Neural cell (in vitro differentiated cells): ENCODE measurements around the gene DNAJC18. TPM values are rescaled to one million over a fixed set of nuclear protein-coding genes. Genes with fewer than 3 reads are reported as not detected.

Source experiments
- H2AFZ ChIP-seq: fragments of 200-600, 300-800 bp; sonication (generic), shearing (Covaris generic); 2 replicates; pipeline ENCODE4 v1.6.0; 2014; ENCODE audit warnings: low read depth, mild to moderate bottlenecking, antibody characterized with exemption, low read length, moderate library complexity
- H3F3A ChIP-seq: fragments of 200-600 bp; shearing (Covaris generic); 2 replicates; pipeline ENCODE4 v1.6.1; 2016; ENCODE audit warnings: mild to moderate bottlenecking, moderate library complexity, mixed read lengths, antibody characterized with exemption, low read length; ENCODE audit not compliant: insufficient read depth, poor library complexity, severe bottlenecking
- H3K27ac ChIP-seq: fragments of 200-600, 300-800 bp; sonication (generic), shearing (Covaris generic); 2 replicates; pipeline ENCODE4 v1.5.1; 2014; ENCODE audit warnings: mild to moderate bottlenecking, low read length, moderate library complexity
- H3K27me3 ChIP-seq: fragments of 300-800, 200-600 bp; sonication (generic), shearing (Covaris generic); 2 replicates; pipeline ENCODE4 v1.6.0; 2014; ENCODE audit warnings: mild to moderate bottlenecking, low read depth, low read length, moderate library complexity; ENCODE audit not compliant: insufficient read depth
- H3K36me3 ChIP-seq: fragments of 300-800, 200-600 bp; sonication (generic), shearing (Covaris generic); 2 replicates; pipeline ENCODE4 v1.5.1; 2014; ENCODE audit warnings: mild to moderate bottlenecking, antibody characterized with exemption, low read length, moderate library complexity; ENCODE audit not compliant: insufficient read depth
- H3K4me2 ChIP-seq: fragments of 300-800, 200-600 bp; sonication (generic), shearing (Covaris generic); 2 replicates; pipeline ENCODE4 v1.6.0; 2014; ENCODE audit warnings: mild to moderate bottlenecking, low read length
- H3K4me3 ChIP-seq: fragments of 300-800, 200-600 bp; sonication (generic), shearing (Covaris generic); 2 replicates; pipeline ENCODE4 v1.5.1; 2014; ENCODE audit warnings: mild to moderate bottlenecking, low read length, moderate library complexity
- H3K79me2 ChIP-seq: fragments of 200-600 bp; shearing (Covaris generic); replicated peaks from 2 replicates; pipeline ENCODE4 v1.6.0; 2014; ENCODE audit warnings: mild to moderate bottlenecking, low read length, moderate library complexity; ENCODE audit not compliant: insufficient read depth
- H3K9ac ChIP-seq: fragments of 300-800, 200-600 bp; sonication (generic), shearing (Covaris generic); 2 replicates; pipeline ENCODE4 v1.6.1; 2016; ENCODE audit warnings: mild to moderate bottlenecking, low read length, mixed read lengths
- H3K9me2 ChIP-seq: fragments of 200-600 bp; shearing (Covaris generic); 2 replicates; pipeline ENCODE4 v1.6.1; 2016; ENCODE audit warnings: mild to moderate bottlenecking, low read length, mixed read lengths; ENCODE audit not compliant: insufficient read depth
- H3K9me3 ChIP-seq: fragments of 200-600, 300-800 bp; sonication (generic), shearing (Covaris generic); 2 replicates; pipeline ENCODE4 v1.6.1; 2016; ENCODE audit warnings: mild to moderate bottlenecking, mixed run types, low read length, moderate library complexity, mixed read lengths
- H4K20me1 ChIP-seq: fragments of 200-600 bp; shearing (Covaris generic); 2 replicates; pipeline ENCODE4 v1.6.1; 2016; ENCODE audit warnings: mild to moderate bottlenecking, mixed run types; ENCODE audit not compliant: insufficient read depth
- EP300 ChIP-seq: fragments of 450-650 bp; conservative IDR thresholded peaks from 2 replicates; pipeline ENCODE4 v1.6.1; 2014; ENCODE audit warnings: antibody characterized with exemption, mild to moderate bottlenecking, moderate library complexity; ENCODE audit not compliant: poor library complexity, severe bottlenecking
- EZH2 ChIP-seq: fragments of 200-600, 300-800 bp; shearing (Covaris generic), sonication (generic); IDR thresholded peaks from 2 replicates; pipeline ENCODE4 v1.6.1; 2014; ENCODE audit warnings: antibody characterized with exemption, low read length, borderline replicate concordance, mild to moderate bottlenecking; ENCODE audit not compliant: insufficient read depth, poor library complexity, severe bottlenecking
- MXI1 ChIP-seq: fragments of 450-650 bp; conservative IDR thresholded peaks from 2 replicates; pipeline ENCODE4 v1.6.1; 2014; ENCODE audit warnings: antibody characterized with exemption, mild to moderate bottlenecking; ENCODE audit not compliant: poor library complexity, severe bottlenecking
- POLR2AphosphoS5 ChIP-seq: IDR thresholded peaks from 2 replicates; pipeline ENCODE4 v1.6.1; 2012
- RAD21 ChIP-seq: fragments of 450-650 bp; conservative IDR thresholded peaks from 2 replicates; pipeline ENCODE4 v1.6.1; 2014; ENCODE audit warnings: antibody characterized with exemption, mild to moderate bottlenecking, moderate library complexity
- REST ChIP-seq: IDR thresholded peaks from 2 replicates; pipeline ENCODE4 v1.6.1; 2012; ENCODE audit warnings: borderline replicate concordance
- SMC3 ChIP-seq: fragments of 450-650 bp; conservative IDR thresholded peaks from 2 replicates; pipeline ENCODE4 v1.6.1; 2014; ENCODE audit warnings: antibody characterized with exemption, mild to moderate bottlenecking, moderate library complexity; ENCODE audit not compliant: poor library complexity
- TAF1 ChIP-seq: IDR thresholded peaks from 2 replicates; pipeline ENCODE4 v1.6.1; 2012; ENCODE audit warnings: low read depth
- polyA plus RNA-seq: library from polyadenylated mRNA; depleted of rRNA; stranded (reverse); fragments of >200 nt; gene quantifications from 2 replicates; pipeline ENCODE4 v1.2.3, GENCODE V29; 2014
- TF ChIP-seq, protein P1 (sequence below): fragments of 450-650 bp; IDR thresholded peaks from 2 replicates; pipeline ENCODE4 v1.5.1; 2014; ENCODE audit warnings: antibody characterized with exemption, mild to moderate bottlenecking, moderate library complexity; ENCODE audit not compliant: poor library complexity, severe bottlenecking

DNAJC18 gene
- polyA plus RNA-seq, 1 donor from 2014 or later = 44.4 TPM

DNA sequence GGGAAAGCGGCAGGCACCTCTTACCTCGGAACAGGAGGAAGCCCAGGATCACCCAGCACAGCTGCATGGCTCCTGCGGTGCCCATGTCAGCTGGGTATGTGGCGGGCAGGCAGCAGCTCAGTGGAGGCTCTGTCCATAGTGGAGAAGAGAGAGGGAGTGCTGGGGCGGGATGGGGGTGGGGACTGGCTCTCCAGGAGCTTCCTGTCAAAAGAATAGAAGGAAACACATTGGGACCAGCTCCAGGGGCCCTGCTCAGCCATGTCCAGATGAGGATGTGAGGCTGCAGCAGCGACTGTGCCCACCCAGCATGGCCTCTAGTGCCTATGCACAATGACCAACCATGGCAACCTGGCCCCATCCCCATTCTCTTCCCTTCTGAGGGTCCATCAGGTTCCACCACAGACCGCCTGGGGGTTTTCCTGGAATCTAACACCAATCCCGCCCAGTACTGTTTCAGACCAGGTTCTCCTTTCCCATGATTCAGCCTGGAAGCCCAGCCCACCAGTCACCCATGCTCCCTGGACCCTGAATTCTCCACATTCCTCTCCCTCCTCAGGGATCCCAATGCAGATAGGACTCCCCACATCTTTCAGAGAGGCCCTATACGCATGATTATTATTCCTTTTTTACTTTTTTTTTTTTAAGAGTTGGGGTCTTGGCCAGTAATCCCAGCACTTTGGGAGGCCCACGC is 23.4 kb upstream of the DNAJC18 start, which contains the start of gene ECSCR:
ECSCR (minus strand) TSS at position 158 of the 691 bp plus-strand sequence; CDS start at position 85, 73 bp downstream.
- Histone ChIP-seq H3F3A (no peaks in the 10 kb centered on the region), H3K27me3 (no peaks in the 10 kb centered on the region), H3K27ac (no peak within 1 kb of the TSS), H2AFZ (no peak within 1 kb of the TSS), H3K4me2 (no peak within 1 kb of the TSS), H3K4me3 (no peak within 1 kb of the TSS), H3K9me2 (no peaks in the 10 kb centered on the region), H3K79me2 (no peaks in the 10 kb centered on the region), H4K20me1 (no peaks in the 10 kb centered on the region), H3K9ac (no peak within 1 kb of the TSS), H3K36me3 (no peaks in the 10 kb centered on the region), H3K9me3 (no peaks in the 10 kb centered on the region)
- TF ChIP-seq SMC3 = no peak
- no peak for TF ChIP-seq EP300
- no peak for TF ChIP-seq REST

- Histone ChIP-seq H3K9ac (no peak overlapping the region), H3K4me2 (no peak overlapping the region), H4K20me1 (no peaks in the 10 kb centered on the region), H3K9me2 (no peaks in the 10 kb centered on the region), H3K36me3 (no peaks in the 10 kb centered on the region), H3K27me3 (no peaks in the 10 kb centered on the region), H3K27ac (no peak overlapping the region), H3F3A (no peaks in the 10 kb centered on the region), H3K9me3 (no peaks in the 10 kb centered on the region), H2AFZ (no peak overlapping the region), H3K4me3 (no peak overlapping the region), H3K79me2 (no peaks in the 10 kb centered on the region)
- TF ChIP-seq REST = no peak
- TF ChIP-seq, protein P1, sequence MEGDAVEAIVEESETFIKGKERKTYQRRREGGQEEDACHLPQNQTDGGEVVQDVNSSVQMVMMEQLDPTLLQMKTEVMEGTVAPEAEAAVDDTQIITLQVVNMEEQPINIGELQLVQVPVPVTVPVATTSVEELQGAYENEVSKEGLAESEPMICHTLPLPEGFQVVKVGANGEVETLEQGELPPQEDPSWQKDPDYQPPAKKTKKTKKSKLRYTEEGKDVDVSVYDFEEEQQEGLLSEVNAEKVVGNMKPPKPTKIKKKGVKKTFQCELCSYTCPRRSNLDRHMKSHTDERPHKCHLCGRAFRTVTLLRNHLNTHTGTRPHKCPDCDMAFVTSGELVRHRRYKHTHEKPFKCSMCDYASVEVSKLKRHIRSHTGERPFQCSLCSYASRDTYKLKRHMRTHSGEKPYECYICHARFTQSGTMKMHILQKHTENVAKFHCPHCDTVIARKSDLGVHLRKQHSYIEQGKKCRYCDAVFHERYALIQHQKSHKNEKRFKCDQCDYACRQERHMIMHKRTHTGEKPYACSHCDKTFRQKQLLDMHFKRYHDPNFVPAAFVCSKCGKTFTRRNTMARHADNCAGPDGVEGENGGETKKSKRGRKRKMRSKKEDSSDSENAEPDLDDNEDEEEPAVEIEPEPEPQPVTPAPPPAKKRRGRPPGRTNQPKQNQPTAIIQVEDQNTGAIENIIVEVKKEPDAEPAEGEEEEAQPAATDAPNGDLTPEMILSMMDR = no peak
- TF ChIP-seq EP300 = no peak
- TF ChIP-seq POLR2AphosphoS5 = no peak
- no peak for TF ChIP-seq MXI1
- no peak for TF ChIP-seq SMC3
- no peak for TF ChIP-seq RAD21
- no peak for TF ChIP-seq TAF1
- no peak for TF ChIP-seq EZH2
These were observed 22.4 kb upstream of the DNAJC18 start for GRCh38 chr5:139461698-139462097.
